Activated T-cell treated with anti-CD3 and anti-CD28 coated beads for 48 hours (primary cell): ENCODE results near the gene TBC1D24.

ENCODE experiments used
- DNase-seq: peaks from one replicate; pipeline ENCODE4 v3.0.0-alpha.2; 2020; ENCODE audit warnings: low read depth

Gene TBC1D24

GRCh38 chr16:2450535-2450934 is 24.4 kb upstream of the TBC1D24 start:
- no peak for DNase-seq

DNA sequence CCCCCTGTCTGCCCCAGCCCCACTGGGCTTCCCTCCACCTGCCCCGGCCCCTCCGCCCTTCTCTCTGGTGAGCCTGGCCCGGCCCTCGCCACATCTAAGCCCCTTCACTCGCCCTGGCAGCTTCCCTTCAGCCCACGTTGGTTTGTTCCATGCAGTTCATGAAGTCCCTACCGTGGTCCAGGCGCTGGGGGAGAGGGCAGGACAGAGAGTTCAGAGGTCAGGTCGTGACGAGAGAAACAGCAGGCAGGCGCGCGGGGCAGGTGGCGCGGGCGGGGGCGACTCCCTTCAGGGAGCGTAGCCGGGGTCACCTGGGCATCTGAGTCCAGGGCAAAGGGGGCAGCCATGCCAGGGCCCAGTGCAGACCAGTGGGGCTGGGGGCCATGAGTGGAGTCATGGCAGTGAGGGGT is 23.9 kb upstream of the TBC1D24 start:
- DNase-seq = no peak

GRCh38 chr16:2451851-2452320 is 23.0 kb upstream of the TBC1D24 start:
- no peak for DNase-seq

- no peak for DNase-seq
These were observed 22.3 kb upstream of the TBC1D24 start for GRCh38 chr16:2452650-2453049.

GRCh38 chr16:2455081-2455845 is 19.7 kb upstream of the TBC1D24 start:
- no peak for DNase-seq

DNA sequence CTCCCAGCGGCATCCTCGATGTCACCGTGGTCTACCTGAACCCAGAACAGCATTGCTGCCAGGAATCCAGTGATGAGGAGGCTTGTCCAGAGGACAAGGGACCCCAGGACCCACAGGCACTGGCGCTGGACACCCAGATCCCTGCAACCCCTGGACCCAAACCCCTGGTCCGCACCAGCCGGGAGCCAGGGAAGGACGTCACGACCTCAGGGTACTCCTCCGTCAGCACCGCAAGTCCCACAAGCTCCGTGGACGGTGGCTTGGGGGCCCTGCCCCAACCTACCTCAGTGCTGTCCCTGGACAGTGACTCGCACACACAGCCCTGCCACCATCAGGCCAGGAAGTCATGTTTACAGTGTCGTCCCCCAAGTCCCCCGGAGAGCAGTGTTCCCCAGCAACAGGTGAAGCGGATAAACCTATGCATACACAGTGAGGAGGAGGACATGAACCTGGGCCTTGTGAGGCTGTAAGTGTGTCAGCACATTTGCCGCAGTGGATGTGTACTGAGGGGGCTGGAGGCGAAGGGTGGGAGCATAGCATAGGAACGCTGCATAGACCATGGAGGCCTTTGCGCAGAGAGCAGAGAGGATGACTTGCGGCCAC is 18.3 kb upstream of the TBC1D24 start:
- DNase-seq = no peak

DNA sequence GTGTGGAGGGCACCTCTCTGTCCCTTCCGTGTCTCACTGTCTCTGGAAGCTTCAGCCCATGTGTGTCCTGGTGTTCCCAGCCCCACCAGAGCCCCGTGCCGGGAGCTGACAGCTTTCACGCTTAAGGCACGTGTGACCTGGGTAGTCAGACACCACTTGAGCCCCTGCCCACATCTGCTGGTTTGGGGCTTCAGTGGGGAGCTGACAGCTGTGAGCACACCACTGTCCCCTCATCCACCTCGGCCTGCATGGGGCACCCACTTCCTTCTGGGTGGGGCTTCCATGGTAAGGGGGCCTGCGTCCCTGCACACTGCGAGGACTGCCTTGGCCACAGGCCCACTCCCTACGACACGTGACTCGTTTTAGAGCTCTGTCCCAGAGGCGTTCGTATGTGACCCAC is 17.7 kb upstream of the TBC1D24 start:
- DNase-seq = no peak

DNA sequence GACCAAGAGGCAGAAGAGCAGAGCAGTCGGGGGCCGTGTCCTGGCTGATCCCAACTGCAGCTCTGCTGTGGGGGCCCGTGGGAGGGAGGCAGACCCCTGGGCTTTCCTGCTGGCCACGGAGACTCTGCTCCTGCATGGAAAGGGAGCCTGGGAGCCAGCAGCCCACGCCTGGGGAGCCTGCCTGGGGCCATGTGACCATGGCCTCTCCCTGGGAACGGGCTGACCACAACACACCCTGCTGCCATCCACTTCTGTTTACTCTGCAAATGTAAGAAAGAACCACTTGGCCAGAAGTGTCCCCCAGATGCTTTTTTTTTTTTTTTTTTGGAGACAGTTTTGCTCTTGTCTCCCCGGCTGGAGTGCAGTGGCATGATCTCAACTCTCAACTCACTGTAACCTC is 17.0 kb upstream of the TBC1D24 start:
- DNase-seq = no peak

DNA sequence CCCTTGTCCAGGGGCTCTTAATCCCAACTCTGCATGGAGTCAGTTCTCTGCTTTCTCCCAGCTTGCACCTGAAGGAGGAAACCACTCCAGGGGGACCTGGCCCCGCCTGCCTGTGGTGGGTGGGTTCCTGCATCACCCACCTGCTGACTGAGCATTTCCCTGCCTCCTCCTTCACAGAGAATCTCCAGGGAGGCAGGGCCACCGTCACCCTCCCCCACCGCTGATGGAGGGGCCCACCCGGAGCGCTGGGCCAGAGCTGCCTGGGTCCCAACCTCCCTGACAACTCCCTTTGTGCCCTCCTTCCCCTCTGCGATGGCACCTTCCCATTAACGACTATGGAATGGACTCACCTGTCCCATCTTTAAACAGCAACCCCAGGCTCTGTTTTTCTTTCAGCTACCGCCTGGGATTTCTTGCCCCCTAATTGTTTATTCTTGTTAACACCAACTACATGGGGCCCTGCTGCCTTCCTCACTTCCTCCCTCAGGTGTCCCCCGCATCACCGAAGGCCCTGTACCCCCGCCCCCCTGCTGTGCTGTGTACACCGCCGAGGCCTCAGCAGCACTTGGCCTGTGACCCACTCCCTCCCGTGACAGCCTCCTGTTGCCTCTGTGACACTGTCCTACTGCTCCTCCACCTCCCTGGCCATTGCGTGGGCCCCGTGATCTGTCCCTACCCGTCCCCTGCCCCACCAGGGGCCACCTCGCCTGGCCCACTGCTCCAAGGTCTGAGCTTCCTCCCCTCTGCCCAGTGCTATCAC is 15.9 kb upstream of the TBC1D24 start:
- no peak for DNase-seq

DNA sequence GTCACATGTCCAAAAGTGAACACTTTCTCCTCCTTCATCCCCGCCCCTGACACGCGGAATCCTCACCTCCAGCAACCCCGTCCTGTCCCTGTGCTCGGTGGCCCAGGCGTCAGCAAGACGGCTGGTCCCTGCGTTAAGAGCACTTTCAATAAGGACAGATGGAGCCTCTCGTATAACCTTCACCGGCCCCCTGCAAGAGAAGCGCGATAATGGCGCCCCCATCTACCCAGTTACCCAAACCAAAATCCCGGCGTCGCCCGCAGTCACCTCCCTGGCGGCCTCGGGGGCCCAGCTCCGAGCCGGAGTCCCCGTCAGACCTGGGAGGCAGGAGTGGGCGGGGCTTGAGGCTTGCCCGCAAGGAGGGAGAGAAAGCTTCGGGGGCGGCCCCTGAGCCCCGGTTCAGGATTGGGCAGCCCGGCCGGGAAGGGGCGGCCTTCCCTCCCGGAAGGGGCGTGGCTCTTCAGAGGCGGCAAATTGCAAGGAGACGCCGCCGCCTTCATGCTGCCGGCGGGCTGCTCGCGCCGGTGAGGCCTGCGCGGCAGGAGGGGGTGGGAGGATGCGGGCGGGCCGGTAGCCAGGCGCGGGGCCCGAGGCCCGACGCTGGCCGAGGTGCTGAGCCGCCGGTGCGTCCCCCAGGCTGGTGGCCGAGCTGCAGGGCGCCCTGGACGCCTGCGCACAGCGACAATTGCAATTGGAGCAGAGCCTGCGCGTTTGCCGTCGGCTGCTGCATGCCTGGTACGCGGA is 15.1 kb upstream of the TBC1D24 start, which contains the start of gene TEDC2:
Gene TEDC2, plus strand, starts transcription at position 463 of the 744 bp plus-strand sequence. Its CDS starts 36 bp downstream, at position 499.
- peak; percentile 98 for DNase-seq

- DNase-seq = no peak
These were observed 14.6 kb upstream of the TBC1D24 start for GRCh38 chr16:2460391-2460713.

GRCh38 chr16:2460916-2461315 is 14.0 kb upstream of the TBC1D24 start:
- no peak for DNase-seq

DNA sequence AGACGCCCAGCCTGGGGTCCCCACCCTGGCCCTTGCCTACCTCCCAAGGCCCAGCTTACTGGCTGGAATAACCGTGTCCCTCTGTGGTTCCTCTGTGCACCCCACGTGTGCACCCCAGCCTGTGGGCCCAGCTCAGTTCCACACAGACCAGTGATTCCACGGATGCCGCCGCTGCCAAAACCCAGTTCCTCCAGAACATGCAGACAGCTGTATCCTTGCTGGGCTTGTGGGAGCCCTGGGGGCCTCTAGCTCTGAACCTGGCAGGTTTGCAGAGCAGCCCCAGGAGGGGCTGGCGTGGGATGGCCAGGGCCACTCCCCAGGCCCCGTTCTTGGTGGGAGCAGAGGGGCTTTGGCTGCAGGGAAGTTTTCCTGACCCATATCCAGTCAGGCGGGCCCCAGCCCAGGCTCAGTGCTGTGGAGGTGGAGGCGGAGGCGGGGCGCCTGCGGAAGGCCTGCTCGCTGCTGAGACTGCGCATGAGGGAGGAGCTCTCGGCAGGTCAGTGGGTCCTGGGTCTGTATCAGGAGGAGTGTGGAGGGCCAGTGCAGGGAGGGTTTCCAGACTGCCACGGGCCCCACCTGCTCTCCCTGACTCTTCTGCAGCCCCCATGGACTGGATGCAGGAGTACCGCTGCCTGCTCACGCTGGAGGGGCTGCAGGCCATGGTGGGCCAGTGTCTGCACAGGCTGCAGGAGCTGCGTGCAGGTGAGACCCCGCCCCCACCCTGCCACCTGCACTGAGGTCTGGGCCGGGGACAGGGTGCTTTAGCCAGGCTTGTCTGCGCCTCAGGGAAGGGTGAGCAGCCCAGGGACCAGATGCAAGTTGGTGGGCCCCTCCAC is 12.7 kb upstream of the TBC1D24 start:
- no peak for DNase-seq

DNA sequence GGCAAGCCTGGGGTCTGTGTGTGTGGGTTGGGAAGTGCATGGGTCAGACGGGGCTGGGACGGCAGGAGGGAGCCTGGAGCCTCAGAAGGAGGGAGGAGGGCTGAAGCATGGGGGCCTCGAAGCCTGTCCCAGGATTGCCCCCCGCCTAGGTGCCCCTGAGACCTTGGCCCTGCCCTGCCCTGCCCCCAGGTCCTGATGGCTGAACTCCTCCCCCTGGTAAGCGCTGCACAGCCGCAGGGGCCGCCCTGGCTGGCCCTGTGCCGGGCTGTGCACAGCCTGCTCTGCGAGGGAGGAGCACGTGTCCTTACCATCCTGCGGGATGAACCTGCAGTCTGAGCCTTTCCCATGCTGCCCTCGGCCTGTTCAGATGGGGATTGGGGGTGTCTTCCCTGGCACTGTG is 10.6 kb upstream of the TBC1D24 start:
- DNase-seq = no peak

GRCh38 chr16:2465653-2466415 is 9.1 kb upstream of the TBC1D24 start:
- DNase-seq = no peak

- no peak for DNase-seq
These were observed 8.0 kb upstream of the TBC1D24 start for GRCh38 chr16:2466667-2467527.

GRCh38 chr16:2467528-2468232 is 7.2 kb upstream of the TBC1D24 start:
- DNase-seq = no peak

GRCh38 chr16:2468233-2468724 is 6.6 kb upstream of the TBC1D24 start:
- no peak for DNase-seq
